GDM1 (cell line): ENCODE data around the gene S100A4.

Experiments
- DNase-seq: peaks from one replicate; lab custom pipeline; 2025; lab: John Stamatoyannopoulos, UW

Gene S100A4

GRCh38 chr1:153507926-153508583 lies 37.6 kb downstream of the S100A4 start:
- DNase-seq = no peak

GRCh38 chr1:153506831-153507413 lies 38.7 kb downstream of the S100A4 start:
- DNase-seq = no peak

- no peak for DNase-seq
Measured at GRCh38 chr1:153506386-153506785, 39.2 kb downstream of the S100A4 start.

- DNase-seq = no peak
Measured at GRCh38 chr1:153505576-153505975, 40.0 kb downstream of the S100A4 start.

GRCh38 chr1:153503766-153504165 lies 41.8 kb downstream of the S100A4 start:
- DNase-seq = no peak

GRCh38 chr1:153498746-153499145 lies 46.9 kb downstream of the S100A4 start:
- DNase-seq = no peak

GRCh38 chr1:153495536-153495935 lies 50.1 kb downstream of the S100A4 start:
- no peak for DNase-seq

GRCh38 chr1:153494976-153495535 lies 50.5 kb downstream of the S100A4 start:
- DNase-seq = peak; percentile 39
